GM19452 (cell line): ENCODE results near the gene SAMD8.
A peak's percentile ranks its signal among the peaks of the same experiment; 100 is the strongest.
"Not testable (repeated sequence)": the region's sequence is repeated elsewhere in the genome, so short reads cannot be mapped to it uniquely, and the experiment has no call there.

Source experiments
- ATAC-seq: cut with Tn5 transposase; IDR thresholded peaks from one replicate; pipeline ENCODE4 v1.9.1; 2021; ENCODE audit not compliant: unreplicated experiment

The SAMD8 gene

GRCh38 chr10:75211007-75211691 lies 99.7 kb downstream of the SAMD8 start:
- ATAC-seq: no peak

- ATAC-seq: no peak
These were observed 100.9 kb downstream of the SAMD8 start for GRCh38 chr10:75212343-75212742.

GRCh38 chr10:75220274-75220673 lies 108.8 kb downstream of the SAMD8 start:
- ATAC-seq: no peak

- not testable (repeated sequence) for ATAC-seq
These were observed 110.0 kb downstream of the SAMD8 start for GRCh38 chr10:75221492-75221891.

- ATAC-seq: no peak
These were observed 112.1 kb downstream of the SAMD8 start for GRCh38 chr10:75223507-75223906.

- no peak for ATAC-seq
These were observed 114.6 kb downstream of the SAMD8 start for GRCh38 chr10:75226095-75226494.

- ATAC-seq: no peak
These were observed 115.2 kb downstream of the SAMD8 start for GRCh38 chr10:75226656-75227055.

- ATAC-seq: no peak
These were observed 116.8 kb downstream of the SAMD8 start for GRCh38 chr10:75228278-75228677.

- no peak for ATAC-seq
These were observed 117.4 kb downstream of the SAMD8 start for GRCh38 chr10:75228834-75229233.

GRCh38 chr10:75229971-75230370 lies 118.5 kb downstream of the SAMD8 start:
- ATAC-seq: no peak

- peak; percentile 42 for ATAC-seq
These were observed 119.2 kb downstream of the SAMD8 start for GRCh38 chr10:75230600-75231038.
